Activated CD4-positive, alpha-beta T cell treated with anti-CD3 and anti-CD28 coated beads, Interleukin-10, Interleukin-2, amounts not matched to agents 100 ng/mL and 50 ng/mL, durations not matched to agents 16 hours and 8 hours (primary cell): Measurements from ENCODE around the gene RPL29.

Experiments used
- DNase-seq: peaks from one replicate; pipeline ENCODE4 v3.0.0-alpha.2; 2020

RPL29 gene

GRCh38 chr3:52024765-52025452 lies 29.2 kb upstream of the RPL29 start:
- DNase-seq, result no peak

GRCh38 chr3:52023860-52024764 lies 28.4 kb upstream of the RPL29 start:
- DNase-seq, result no peak

- DNase-seq, result no peak
These were observed 27.5 kb upstream of the RPL29 start for GRCh38 chr3:52023101-52023770.

- DNase-seq, result no peak
These were observed 26.8 kb upstream of the RPL29 start for GRCh38 chr3:52022323-52023100.

GRCh38 chr3:52021489-52022268 lies 26.0 kb upstream of the RPL29 start:
- DNase-seq, result no peak

GRCh38 chr3:52020796-52021195 lies 25.1 kb upstream of the RPL29 start:
- no peak for DNase-seq

- DNase-seq, result no peak
These were observed 23.8 kb upstream of the RPL29 start for GRCh38 chr3:52019352-52020080.

GRCh38 chr3:52018319-52019000 lies 22.8 kb upstream of the RPL29 start:
- DNase-seq, result no peak

- no peak for DNase-seq
These were observed 21.9 kb upstream of the RPL29 start for GRCh38 chr3:52017586-52017985.

- DNase-seq, result no peak
These were observed 19.9 kb upstream of the RPL29 start for GRCh38 chr3:52015438-52016228.

- DNase-seq, result no peak
These were observed 18.9 kb upstream of the RPL29 start for GRCh38 chr3:52014613-52015012.

GRCh38 chr3:52013802-52014598 lies 18.3 kb upstream of the RPL29 start:
- no peak for DNase-seq

GRCh38 chr3:52012699-52013098 lies 17.0 kb upstream of the RPL29 start:
- DNase-seq, result no peak

- no peak for DNase-seq
These were observed 14.7 kb upstream of the RPL29 start for GRCh38 chr3:52010431-52010830.

- no peak for DNase-seq
These were observed 11.6 kb upstream of the RPL29 start for GRCh38 chr3:52007291-52007690.

- DNase-seq, result no peak
These were observed 11.1 kb upstream of the RPL29 start for GRCh38 chr3:52006820-52007133.

- no peak for DNase-seq
These were observed 10.5 kb upstream of the RPL29 start for GRCh38 chr3:52006017-52006819.

- DNase-seq, result no peak
These were observed 9.9 kb upstream of the RPL29 start for GRCh38 chr3:52005571-52005986.
